GM23248 (cell line): ENCODE results near the gene TNKS1BP1. TPM values are rescaled to one million over a fixed set of nuclear protein-coding genes. Genes with fewer than 3 reads are reported as not detected.
"Not testable (repeated sequence)": the region's sequence is repeated elsewhere in the genome, so short reads cannot be mapped to it uniquely, and the experiment has no call there.

ENCODE experiments used
- DNase-seq: peaks from one replicate; pipeline ENCODE4 v3.0.0-alpha.2; 2015
- H2AFZ ChIP-seq: fragments of 200-600 bp; sonication (generic); 2 replicates; pipeline ENCODE4 v1.6.1; 2016; ENCODE audit warnings: antibody characterized with exemption
- H3F3A ChIP-seq: fragments of 200-600 bp; sonication (generic); 2 replicates; pipeline ENCODE4 v1.6.1; 2016; ENCODE audit warnings: mild to moderate bottlenecking, antibody characterized with exemption, mixed run types; ENCODE audit not compliant: insufficient read depth
- H3K27ac ChIP-seq: fragments of 200-600 bp; sonication (generic); 2 replicates; pipeline ENCODE4 v1.5.1; 2016; ENCODE audit warnings: mild to moderate bottlenecking
- H3K27me3 ChIP-seq: fragments of 200-600 bp; sonication (generic); replicated peaks from 2 replicates; pipeline ENCODE4 v1.6.1; 2016; ENCODE audit warnings: mild to moderate bottlenecking; ENCODE audit not compliant: insufficient read depth
- H3K36me3 ChIP-seq: fragments of 200-600 bp; sonication (generic); 2 replicates; pipeline ENCODE4 v1.6.1; 2016; ENCODE audit warnings: low read depth, mild to moderate bottlenecking
- H3K4me1 ChIP-seq: fragments of 200-600 bp; sonication (generic); 2 replicates; pipeline ENCODE4 v1.6.1; 2016; ENCODE audit warnings: mild to moderate bottlenecking; ENCODE audit not compliant: insufficient read depth
- H3K4me2 ChIP-seq: fragments of 200-600 bp; sonication (generic); one replicate; pipeline ENCODE4 v1.6.1; 2016; ENCODE audit warnings: mild to moderate bottlenecking; ENCODE audit not compliant: unreplicated experiment
- H3K4me3 ChIP-seq: fragments of 200-600 bp; sonication (generic); 2 replicates; pipeline ENCODE4 v1.5.1; 2016; ENCODE audit warnings: mild to moderate bottlenecking
- H3K79me2 ChIP-seq: fragments of 200-600 bp; sonication (generic); 2 replicates; pipeline ENCODE4 v1.6.1; 2016; ENCODE audit warnings: mild to moderate bottlenecking; ENCODE audit not compliant: insufficient read depth
- H3K9ac ChIP-seq: fragments of 200-600 bp; sonication (generic); 2 replicates; pipeline ENCODE4 v1.6.1; 2016; ENCODE audit warnings: mild to moderate bottlenecking
- H3K9me2 ChIP-seq: fragments of 200-600 bp; sonication (generic); 2 replicates; pipeline ENCODE4 v1.6.1; 2016; ENCODE audit warnings: mixed run types, mild to moderate bottlenecking, moderate library complexity; ENCODE audit not compliant: insufficient read depth
- H3K9me3 ChIP-seq: fragments of 200-600 bp; sonication (generic); one replicate; pipeline ENCODE4 v1.6.1; 2017; ENCODE audit warnings: low read depth
- H4K20me1 ChIP-seq: fragments of 200-600 bp; sonication (generic); 2 replicates; pipeline ENCODE4 v1.6.0; 2016; ENCODE audit not compliant: insufficient read depth
- EZH2 ChIP-seq: fragments of 200-600 bp; sonication (generic); IDR thresholded peaks from 2 replicates; pipeline ENCODE4 v1.6.1; 2018; ENCODE audit warnings: antibody characterized with exemption, mild to moderate bottlenecking; ENCODE audit not compliant: insufficient read depth, poor library complexity, severe bottlenecking
- EZH2phosphoT487 ChIP-seq: fragments of 200-600 bp; sonication (generic); IDR thresholded peaks from 2 replicates; pipeline ENCODE4 v1.6.1; 2018; ENCODE audit warnings: antibody characterized with exemption, moderate library complexity, mild to moderate bottlenecking, low read depth; ENCODE audit not compliant: insufficient read depth
- WGBS, 2 experiments: methylation state at CpG; one replicate each; pipeline ENCODE4 v1.1.6; 2015 to 2017; ENCODE audit warnings: low lambda C conversion rate in 2 of 2, low coverage in 1 of 2; ENCODE audit errors: missing lambda C conversion rate in 2 of 2; 5-methylcytosine and 5-hydroxymethylcytosine counted together
- in situ Hi-C: fragments of 300-500 bp; cut with MboI; formaldehyde crosslinking; loops from 2 replicates; pipeline ENCODE4 v1.15.0; 2020
- polyA plus RNA-seq: library from polyadenylated mRNA; unstranded; fragments of >200 nt; fragmentation: Nextera tagmentation; extraction: Ambion mirVana; gene quantifications from 2 replicates; pipeline ENCODE4 v1.2.1, GENCODE V29; 2016
- total RNA-seq: library from RNA; depleted of rRNA; stranded (reverse); fragments of >200 nt; shearing (Covaris generic); gene quantifications from 2 replicates; pipeline ENCODE4 v1.2.3, GENCODE V29; 2014

TNKS1BP1 gene
- total and polyA plus RNA-seq, 2 experiments from 2014 or later: 88.2 to 89.7 TPM

DNA sequence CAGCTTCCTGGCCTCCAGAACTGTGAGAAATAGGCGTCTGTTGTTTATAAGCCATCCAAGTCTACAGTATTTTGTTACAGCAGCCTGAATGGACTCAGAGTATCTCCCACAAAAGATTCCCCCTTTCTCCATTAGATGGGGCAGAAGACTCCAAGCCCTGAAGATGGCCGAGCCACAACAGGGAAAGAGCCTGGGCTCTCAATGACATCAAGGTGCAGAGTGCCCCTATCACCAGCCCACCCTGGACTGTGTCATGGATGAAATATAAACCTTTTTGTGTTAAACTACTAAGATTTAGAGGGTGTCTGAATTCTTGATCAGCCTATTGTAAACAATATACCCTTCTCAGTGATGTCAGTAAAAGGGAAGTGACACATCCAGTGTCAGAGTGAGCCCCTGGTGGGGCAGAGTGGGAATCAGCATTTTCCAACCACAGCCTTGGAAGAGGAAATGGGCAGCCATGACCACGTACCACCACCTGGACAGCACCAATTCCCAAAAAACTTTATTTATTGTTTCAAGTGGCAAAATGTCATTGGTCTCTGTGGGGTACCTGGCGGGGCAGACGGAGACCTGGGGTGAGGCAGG is 25.5 kb downstream of the TNKS1BP1 start:
- H3K4me1 ChIP-seq: peaks cover 31% of the 10 kb centered on the region
- TF ChIP-seq EZH2: no peak
- no peak for TF ChIP-seq EZH2phosphoT487
- no peaks in the 10 kb centered on the region for H3K27me3 ChIP-seq
- DNase-seq: no peak
- H3K4me3 ChIP-seq: no peak overlapping the region
- H3K36me3 ChIP-seq: peaks cover 55% of the 10 kb centered on the region
- 85 to 87% methylated on average over 5 of the region's 5 CpGs for WGBS, 2 experiments
- H3K79me2 ChIP-seq: peaks cover 23% of the 10 kb centered on the region
- H3K9me2 ChIP-seq: no peaks in the 10 kb centered on the region
- H3K27ac ChIP-seq: no peak overlapping the region
- no peak overlapping the region for H2AFZ ChIP-seq
- H3K4me2 ChIP-seq: no peak overlapping the region
- no peaks in the 10 kb centered on the region for H3K9me3 ChIP-seq
- peaks cover 51% of the 10 kb centered on the region for H3F3A ChIP-seq
- in situ Hi-C loops: no loop called here
- H3K9ac ChIP-seq: no peak overlapping the region
- no peaks in the 10 kb centered on the region for H4K20me1 ChIP-seq

DNA sequence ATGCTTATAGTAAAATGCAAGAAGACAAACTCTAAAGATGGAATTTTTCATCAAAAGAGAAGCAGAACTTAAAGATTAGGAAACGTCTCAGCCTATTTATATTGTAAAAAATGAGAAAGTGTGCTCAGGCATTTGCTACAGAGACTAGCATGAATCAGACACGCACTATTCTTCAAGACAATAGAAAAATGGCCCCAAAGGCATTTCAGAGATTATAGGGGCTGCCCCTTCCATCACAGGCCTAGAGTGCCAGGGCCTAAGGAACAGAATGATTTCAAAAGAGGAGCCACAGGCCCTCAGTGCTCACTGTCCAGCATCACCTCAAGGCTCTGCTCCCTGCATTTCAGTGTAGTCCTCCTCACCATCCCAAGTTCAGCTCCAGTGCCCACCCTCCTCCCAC is 27.5 kb downstream of the TNKS1BP1 start:
- H3K27me3 ChIP-seq: no peaks in the 10 kb centered on the region
- H3F3A ChIP-seq: peaks cover 68% of the 10 kb centered on the region
- no peak overlapping the region for H3K9ac ChIP-seq
- TF ChIP-seq EZH2phosphoT487: no peak
- no peak for TF ChIP-seq EZH2
- no peak overlapping the region for H3K4me3 ChIP-seq
- H3K4me2 ChIP-seq: no peak overlapping the region
- peaks cover 44% of the 10 kb centered on the region for H3K36me3 ChIP-seq
- peaks cover 3% of the 10 kb centered on the region; the same call in 1 of the 2 replicates for H3K79me2 ChIP-seq
- H3K9me2 ChIP-seq: no peaks in the 10 kb centered on the region
- DNase-seq: no peak
- H3K9me3 ChIP-seq: no peaks in the 10 kb centered on the region
- in situ Hi-C loops: no loop called here
- no peaks in the 10 kb centered on the region for H4K20me1 ChIP-seq
- H2AFZ ChIP-seq: no peak overlapping the region
- 95 to 96% methylated on average over 2 of the region's 2 CpGs for WGBS, 2 experiments
- H3K4me1 ChIP-seq: peaks cover 40% of the 10 kb centered on the region
- H3K27ac ChIP-seq: no peak overlapping the region

DNA sequence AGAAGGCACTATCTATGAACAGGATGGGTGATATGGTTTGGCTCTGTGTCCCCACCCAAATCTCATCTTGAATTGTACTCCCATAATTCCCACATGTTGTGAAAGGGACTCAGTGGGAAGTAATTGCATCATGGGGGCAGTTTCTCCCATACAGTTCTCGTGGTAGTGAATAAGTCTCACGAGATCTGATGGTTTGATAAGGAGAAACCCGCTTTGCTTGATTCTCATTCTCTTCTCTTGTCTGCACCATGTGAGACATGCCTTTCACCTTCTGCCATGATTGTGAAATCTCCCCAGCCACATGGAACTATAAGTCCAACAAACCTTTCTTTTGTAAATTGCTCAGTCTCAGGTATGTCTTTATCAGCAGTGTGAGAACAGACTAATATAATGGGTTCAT is 28.5 kb downstream of the TNKS1BP1 start:
- H3K27me3 ChIP-seq, H3K9me2 ChIP-seq, H2AFZ ChIP-seq, H3K79me2 ChIP-seq, H3K4me2 ChIP-seq, H4K20me1 ChIP-seq, H3K9me3 ChIP-seq, in situ Hi-C loops, H3K4me3 ChIP-seq, DNase-seq, H3K9ac ChIP-seq: not testable (repeated sequence)
- WGBS, 2 experiments: 94 to 96% methylated on average over 3 of the region's 3 CpGs
- Histone ChIP-seq H3F3A (peaks cover 68% of the 10 kb centered on the region), H3K4me1 (peaks cover 40% of the 10 kb centered on the region), H3K36me3 (peaks cover 34% of the 10 kb centered on the region), H3K27ac (peak overlapping the region; percentile 81; the same call in 1 of the 2 replicates)

DNA sequence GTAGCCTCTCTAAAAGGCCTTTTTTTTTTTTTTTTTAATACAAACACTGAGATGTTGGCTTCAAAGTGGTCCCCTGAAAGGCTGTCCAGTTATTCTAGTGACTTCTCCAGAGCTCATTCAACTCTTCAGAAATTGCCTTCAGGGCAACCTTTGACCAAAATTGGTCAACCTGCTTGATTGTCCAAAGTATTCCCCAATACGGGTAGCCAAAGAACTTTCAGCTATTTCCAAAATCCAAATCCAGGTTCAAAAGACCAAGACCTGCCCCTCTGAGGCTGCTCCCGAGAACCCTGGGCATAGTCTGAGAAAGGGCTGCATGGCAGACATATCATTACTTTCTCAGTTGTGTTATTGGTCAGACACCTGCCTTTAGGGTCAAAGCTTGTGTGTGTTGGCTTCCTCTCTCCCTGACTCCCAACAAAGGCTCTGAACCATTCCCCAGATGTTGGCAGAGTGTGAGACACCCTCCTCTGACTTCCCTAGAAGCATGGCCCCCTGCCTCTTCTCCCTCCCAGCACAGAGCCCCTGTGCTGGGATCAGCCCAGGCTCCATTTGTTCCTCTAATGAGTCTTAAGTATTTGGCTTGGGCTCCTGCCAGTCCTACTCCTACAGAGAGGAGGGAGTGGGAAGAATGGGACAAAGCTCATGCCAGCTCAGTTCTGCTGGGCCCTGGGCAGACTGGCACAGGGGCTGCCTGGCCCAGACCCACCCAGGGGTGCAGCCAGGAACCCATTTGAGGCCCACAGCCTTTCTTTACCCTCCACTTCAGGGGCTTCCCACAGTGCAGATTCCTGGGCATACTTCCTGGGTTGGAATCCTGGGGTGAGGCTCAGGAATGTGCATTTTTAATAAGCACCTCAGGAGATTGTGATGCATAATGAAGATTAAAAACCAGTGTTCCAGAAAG is 30.3 kb downstream of the TNKS1BP1 start:
- DNase-seq: peak; percentile 87
- WGBS, 2 experiments: 81 to 89% methylated on average over 2 of the region's 2 CpGs
- H3K36me3 ChIP-seq: peaks cover 22% of the 10 kb centered on the region
- no peaks in the 10 kb centered on the region for H3K9me2 ChIP-seq
- H3K27ac ChIP-seq: peak overlapping the region; percentile 81
- peaks cover 79% of the 10 kb centered on the region for H3F3A ChIP-seq
- TF ChIP-seq EZH2 (no peak), EZH2phosphoT487 (no peak)
- H3K79me2 ChIP-seq: no peaks in the 10 kb centered on the region
- H2AFZ ChIP-seq: no peak overlapping the region
- H3K4me2 ChIP-seq: peak overlapping the region; percentile 32
- no peak overlapping the region for H3K4me3 ChIP-seq
- peaks cover 57% of the 10 kb centered on the region for H3K4me1 ChIP-seq
- H3K27me3 ChIP-seq: no peaks in the 10 kb centered on the region
- H4K20me1 ChIP-seq: no peaks in the 10 kb centered on the region
- no peaks in the 10 kb centered on the region for H3K9me3 ChIP-seq
- H3K9ac ChIP-seq: peak overlapping the region; percentile 1; the same call in 1 of the 2 replicates
- in situ Hi-C loops: no loop called here
